Calu3 (cell line): ENCODE results near the gene FAF1. TPM values are rescaled to one million over a fixed set of nuclear protein-coding genes. Genes with fewer than 3 reads are reported as not detected.

Experiments
- BruUV-seq: library from RNA; stranded (reverse); fragments of 400-500 nt; replicated peaks from 2 replicates; lab custom pipeline; 2021; lab: Mats Ljungman, UMichigan
- CTCF ChIA-PET: fragments of 300-600 bp; sonication (Branson Sonifier 250); formaldehyde crosslinking; loops from one replicate; lab custom pipeline; 2022; ENCODE audit warnings: antibody characterized with exemption; lab: Charles Lee
- DNase-seq: peaks from one replicate; pipeline ENCODE4 v3.0.0; 2022
- H3K27ac Mint-ChIP-seq: one replicate; pipeline ENCODE4 v1.8.0; 2022; ENCODE audit warnings: mixed read lengths; ENCODE audit not compliant: unreplicated experiment
- H3K27me3 Mint-ChIP-seq: one replicate; pipeline ENCODE4 v1.8.0; 2022; ENCODE audit warnings: mixed read lengths; ENCODE audit not compliant: unreplicated experiment
- H3K36me3 Mint-ChIP-seq: one replicate; pipeline ENCODE4 v1.8.0; 2022; ENCODE audit warnings: mild to moderate bottlenecking, moderate library complexity, mixed read lengths; ENCODE audit not compliant: insufficient read depth, unreplicated experiment
- H3K4me1 Mint-ChIP-seq: one replicate; pipeline ENCODE4 v1.8.0; 2022; ENCODE audit warnings: mild to moderate bottlenecking, low read depth, mixed read lengths; ENCODE audit not compliant: unreplicated experiment
- H3K4me3 Mint-ChIP-seq: one replicate; pipeline ENCODE4 v1.8.0; 2022; ENCODE audit warnings: mild to moderate bottlenecking, low read depth, moderate library complexity, mixed read lengths; ENCODE audit not compliant: unreplicated experiment
- H3K9me3 Mint-ChIP-seq: one replicate; pipeline ENCODE4 v1.8.0; 2022; ENCODE audit warnings: low read depth, mixed read lengths; ENCODE audit not compliant: unreplicated experiment
- CTCF ChIP-seq: fragments of 200-600 bp; IDR thresholded peaks from one replicate; pipeline ENCODE4 v1.8.0; 2022; ENCODE audit warnings: antibody characterized with exemption; ENCODE audit not compliant: unreplicated experiment
- intact Hi-C: fragments of 100-400 bp; cut with micrococcal nuclease; formaldehyde crosslinking; loops from one replicate; pipeline ENCODE4 v1.10.0; 2022; ENCODE audit not compliant: unreplicated experiment
- total RNA-seq: library from RNA; stranded (reverse); gene quantifications from 2 replicates; pipeline ENCODE4 v1.2.3, GENCODE V29; 2022

FAF1 gene
- total RNA-seq, 1 experiment from 2014 or later = 104 TPM

GRCh38 chr1:50447961-50448360 lies 512.1 kb downstream of the FAF1 start:
- no peak overlapping the region for H3K27ac Mint-ChIP-seq
- DNase-seq = no peak
- no peaks in the 10 kb centered on the region for H3K9me3 Mint-ChIP-seq
- H3K36me3 Mint-ChIP-seq = no peaks in the 10 kb centered on the region
- H3K27me3 Mint-ChIP-seq = no peaks in the 10 kb centered on the region
- peaks cover 9% of the 10 kb centered on the region for H3K4me1 Mint-ChIP-seq
- TF ChIP-seq CTCF = no peak
- no TSS peak for BruUV-seq
- H3K4me3 Mint-ChIP-seq = no peak overlapping the region
- CTCF ChIA-PET = no interaction called here
- intact Hi-C loops = no loop called here

GRCh38 chr1:50441183-50441582 lies 518.9 kb downstream of the FAF1 start:
- CTCF ChIA-PET = no interaction called here
- no peaks in the 10 kb centered on the region for H3K36me3 Mint-ChIP-seq
- H3K4me3 Mint-ChIP-seq = no peak overlapping the region
- H3K4me1 Mint-ChIP-seq = no peaks in the 10 kb centered on the region
- H3K27ac Mint-ChIP-seq = no peak overlapping the region
- DNase-seq = no peak
- intact Hi-C loops = no loop called here
- no peak for TF ChIP-seq CTCF
- no peaks in the 10 kb centered on the region for H3K27me3 Mint-ChIP-seq
- no TSS peak for BruUV-seq
- no peaks in the 10 kb centered on the region for H3K9me3 Mint-ChIP-seq

GRCh38 chr1:50438945-50439344 lies 521.1 kb downstream of the FAF1 start:
- CTCF ChIA-PET = no interaction called here
- H3K4me1 Mint-ChIP-seq = no peaks in the 10 kb centered on the region
- H3K27me3 Mint-ChIP-seq = no peaks in the 10 kb centered on the region
- H3K36me3 Mint-ChIP-seq = peaks cover 8% of the 10 kb centered on the region
- no TSS peak for BruUV-seq
- no peaks in the 10 kb centered on the region for H3K9me3 Mint-ChIP-seq
- intact Hi-C loops = no loop called here
- no peak for DNase-seq
- no peak overlapping the region for H3K4me3 Mint-ChIP-seq
- no peak for TF ChIP-seq CTCF
- H3K27ac Mint-ChIP-seq = no peak overlapping the region

GRCh38 chr1:50436489-50436888 lies 523.6 kb downstream of the FAF1 start:
- CTCF ChIA-PET = interaction anchor here (0.7 kb wide), 1 partner anchor 16 kb away, joined by 3 read pairs; no protein-coding TSS in a partner anchor
- no TSS peak for BruUV-seq
- H3K4me3 Mint-ChIP-seq = no peak overlapping the region

More at GRCh38 chr1:50436489-50436888, 523.6 kb downstream of the FAF1 start:
- intact Hi-C loops = no loop called here
- no peak overlapping the region for H3K27ac Mint-ChIP-seq
- H3K27me3 Mint-ChIP-seq = peaks cover under 1% of the 10 kb centered on the region
- no peaks in the 10 kb centered on the region for H3K4me1 Mint-ChIP-seq
- DNase-seq = no peak
- no peaks in the 10 kb centered on the region for H3K9me3 Mint-ChIP-seq
- TF ChIP-seq CTCF = no peak
- peaks cover 11% of the 10 kb centered on the region for H3K36me3 Mint-ChIP-seq
